HG03558 (cell line): ENCODE measurements around the gene AQP10.
A peak's percentile ranks its signal among the peaks of the same experiment; 100 is the strongest.
"Not testable (repeated sequence)": the region's sequence is repeated elsewhere in the genome, so short reads cannot be mapped to it uniquely, and the experiment has no call there.

Source experiments
- ATAC-seq: cut with Tn5 transposase; IDR thresholded peaks from one replicate; pipeline ENCODE4 v1.9.1; 2021; ENCODE audit warnings: moderate number of reproducible peaks; ENCODE audit not compliant: unreplicated experiment; ENCODE audit errors: extremely low read depth

AQP10 gene

GRCh38 chr1:154320882-154321608 lies at the start of gene AQP10:
Gene AQP10, plus strand, starts transcription at chr1:154321093. Its CDS starts 63 bp downstream, at chr1:154321156.
- no peak for ATAC-seq

- peak; percentile 67 for ATAC-seq
Measured at GRCh38 chr1:154272217-154272998, 48.5 kb upstream of the AQP10 start, which contains the start of gene HAX1. Gene HAX1, plus strand, starts transcription at chr1:154272629. Its CDS starts 95 bp downstream, at chr1:154272724.

- ATAC-seq: no peak
Measured at GRCh38 chr1:154272999-154273563, 47.8 kb upstream of the AQP10 start.

GRCh38 chr1:154276797-154277196 lies 44.1 kb upstream of the AQP10 start:
- no peak for ATAC-seq

GRCh38 chr1:154287591-154287990 lies 33.3 kb upstream of the AQP10 start:
- not testable (repeated sequence) for ATAC-seq

GRCh38 chr1:154288661-154289060 lies 32.2 kb upstream of the AQP10 start:
- ATAC-seq: no peak

GRCh38 chr1:154290921-154291320 lies 30.0 kb upstream of the AQP10 start:
- no peak for ATAC-seq

- no peak for ATAC-seq
Measured at GRCh38 chr1:154295408-154296235, 25.3 kb upstream of the AQP10 start.

- no peak for ATAC-seq
Measured at GRCh38 chr1:154301582-154301981, 19.3 kb upstream of the AQP10 start.

- no peak for ATAC-seq
Measured at GRCh38 chr1:154304664-154305337, 16.1 kb upstream of the AQP10 start.

GRCh38 chr1:154306151-154306550 lies 14.7 kb upstream of the AQP10 start:
- no peak for ATAC-seq

GRCh38 chr1:154307670-154308270 lies 13.1 kb upstream of the AQP10 start:
- ATAC-seq: not testable (repeated sequence)

GRCh38 chr1:154309136-154309535 lies 11.8 kb upstream of the AQP10 start:
- not testable (repeated sequence) for ATAC-seq

GRCh38 chr1:154312229-154313065 lies 8.4 kb upstream of the AQP10 start:
- not testable (repeated sequence) for ATAC-seq

GRCh38 chr1:154313066-154313356 lies 7.9 kb upstream of the AQP10 start:
- no peak for ATAC-seq

- ATAC-seq: not testable (repeated sequence)
Measured at GRCh38 chr1:154314226-154314625, 6.7 kb upstream of the AQP10 start.

GRCh38 chr1:154316704-154317103 lies 4.2 kb upstream of the AQP10 start:
- ATAC-seq: no peak

- no peak for ATAC-seq
Measured at GRCh38 chr1:154318386-154318785, 2.5 kb upstream of the AQP10 start.

- not testable (repeated sequence) for ATAC-seq
Measured at GRCh38 chr1:154321609-154321934, 679 bp downstream of the AQP10 start.
